ENCODE data around the gene CDKN1C.

The CDKN1C gene

GRCh38 chr11:2931420-2931746 lies 45.8 kb upstream of the CDKN1C start:
- TF ChIP-seq CTCF (conservative IDR thresholded peaks at IDR 0.05; ENCODE audit: control insufficient read depth, insufficient read depth, low read depth, low read length), result no peak
- H3K4me3 ChIP-seq (ENCODE audit: control insufficient read depth, low read depth, low read length), result no peak overlapping the region
- no peak for DNase-seq (ENCODE audit: low read depth)

GRCh38 chr11:2930704-2931419 lies 45.3 kb upstream of the CDKN1C start:
- H3K4me3 ChIP-seq (ENCODE audit: control insufficient read depth, low read depth, low read length), result peak overlapping the region; percentile 28
- peak; percentile 43 for TF ChIP-seq CTCF (conservative IDR thresholded peaks at IDR 0.05; ENCODE audit: control insufficient read depth, insufficient read depth, low read depth, low read length)
- peak; percentile 29 for DNase-seq (ENCODE audit: low read depth)

GRCh38 chr11:2929950-2930703 lies 44.6 kb upstream of the CDKN1C start:
- H3K4me3 ChIP-seq (ENCODE audit: control insufficient read depth, low read depth, low read length), result peak overlapping the region; percentile 28
- TF ChIP-seq CTCF (conservative IDR thresholded peaks at IDR 0.05; ENCODE audit: control insufficient read depth, insufficient read depth, low read depth, low read length), result peak; percentile 40
- peak; percentile 62 for DNase-seq (ENCODE audit: low read depth)

GRCh38 chr11:2929531-2929949 lies 44.0 kb upstream of the CDKN1C start:
- peak; percentile 70 for DNase-seq (ENCODE audit: low read depth)
- peak overlapping the region; percentile 28 for H3K4me3 ChIP-seq (ENCODE audit: control insufficient read depth, low read depth, low read length)
- no peak for TF ChIP-seq CTCF (conservative IDR thresholded peaks at IDR 0.05; ENCODE audit: control insufficient read depth, insufficient read depth, low read depth, low read length)

GRCh38 chr11:2928605-2929530 lies 43.3 kb upstream of the CDKN1C start, which contains the start of gene PHLDA2:
PHLDA2 (minus strand) TSS chr11:2929420; CDS start chr11:2929364, 56 bp downstream.
- TF ChIP-seq CTCF (conservative IDR thresholded peaks at IDR 0.05; ENCODE audit: control insufficient read depth, insufficient read depth, low read depth, low read length), result no peak
- peak; percentile 82 for DNase-seq (ENCODE audit: low read depth)
- peak within 1 kb of the TSS; percentile 80 for H3K4me3 ChIP-seq (ENCODE audit: control insufficient read depth, low read depth, low read length)

GRCh38 chr11:2927851-2928604 lies 42.5 kb upstream of the CDKN1C start:
- H3K4me3 ChIP-seq (ENCODE audit: control insufficient read depth, low read depth, low read length), result peak overlapping the region; percentile 80
- DNase-seq (ENCODE audit: low read depth), result peak; percentile 36
- no peak for TF ChIP-seq CTCF (conservative IDR thresholded peaks at IDR 0.05; ENCODE audit: control insufficient read depth, insufficient read depth, low read depth, low read length)

All from fibroblast of mammary gland (primary cell).